SH-SY5Y (cell line): ENCODE data around the gene ATXN7.

ENCODE experiments used
- GATA2 ChIP-seq: IDR thresholded peaks from 2 replicates; pipeline ENCODE4 v1.6.1; 2011; ENCODE audit warnings: mild to moderate bottlenecking, low read depth, low read length
- GATA3 ChIP-seq: IDR thresholded peaks from 2 replicates; pipeline ENCODE4 v1.6.1; 2011; ENCODE audit warnings: low read depth, mild to moderate bottlenecking, low read length, moderate library complexity

ATXN7 gene

DNA sequence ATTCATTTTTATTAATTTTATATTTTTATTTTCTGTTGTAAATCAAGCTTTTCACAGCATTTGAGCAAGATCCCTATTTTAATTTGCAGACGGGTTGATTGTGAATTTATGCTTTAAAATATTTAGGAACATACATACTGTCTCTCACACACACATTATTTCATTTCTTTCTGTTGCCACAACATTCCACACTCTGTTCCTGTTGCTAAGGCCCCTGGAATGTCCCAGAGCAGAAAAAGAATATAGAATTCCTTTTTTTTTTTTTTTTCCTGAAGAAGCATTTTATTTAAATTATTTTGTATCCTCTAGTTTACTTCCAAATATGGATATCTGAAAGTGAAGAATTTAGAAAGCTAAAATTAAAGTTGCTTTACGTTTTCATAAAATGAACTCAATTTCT, 85.3 kb downstream of the ATXN7 start:
- TF ChIP-seq GATA3, result no peak
- no peak for TF ChIP-seq GATA2

DNA sequence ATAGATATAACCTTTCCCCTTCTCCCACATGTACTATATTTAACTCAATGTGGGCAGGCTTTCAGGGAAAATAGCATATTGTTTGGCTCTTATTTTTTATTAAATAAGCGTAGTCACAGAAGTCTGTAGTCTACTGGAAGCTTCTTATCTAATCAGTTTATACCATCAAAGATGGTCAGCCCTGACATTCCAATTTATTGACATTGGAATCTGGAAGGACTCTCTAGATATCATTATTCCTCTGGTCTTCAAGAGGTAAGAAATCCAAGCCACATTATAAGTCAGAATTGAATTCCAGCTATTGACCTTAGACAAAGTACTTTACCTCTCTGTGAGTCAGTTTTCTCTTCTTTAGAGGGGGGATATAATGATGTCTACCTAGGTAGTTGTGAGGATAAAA, 87.0 kb downstream of the ATXN7 start:
- TF ChIP-seq GATA2, result no peak
- no peak for TF ChIP-seq GATA3

- TF ChIP-seq GATA2 (no peak), GATA3 (no peak)
Measured at GRCh38 chr3:63951492-63952247, 88.0 kb downstream of the ATXN7 start.

- TF ChIP-seq GATA2, result no peak
- TF ChIP-seq GATA3, result no peak
Measured at GRCh38 chr3:63952248-63952594, 88.6 kb downstream of the ATXN7 start.

- TF ChIP-seq GATA2, result no peak
- no peak for TF ChIP-seq GATA3
Measured at GRCh38 chr3:63954182-63954581, 90.5 kb downstream of the ATXN7 start.

DNA sequence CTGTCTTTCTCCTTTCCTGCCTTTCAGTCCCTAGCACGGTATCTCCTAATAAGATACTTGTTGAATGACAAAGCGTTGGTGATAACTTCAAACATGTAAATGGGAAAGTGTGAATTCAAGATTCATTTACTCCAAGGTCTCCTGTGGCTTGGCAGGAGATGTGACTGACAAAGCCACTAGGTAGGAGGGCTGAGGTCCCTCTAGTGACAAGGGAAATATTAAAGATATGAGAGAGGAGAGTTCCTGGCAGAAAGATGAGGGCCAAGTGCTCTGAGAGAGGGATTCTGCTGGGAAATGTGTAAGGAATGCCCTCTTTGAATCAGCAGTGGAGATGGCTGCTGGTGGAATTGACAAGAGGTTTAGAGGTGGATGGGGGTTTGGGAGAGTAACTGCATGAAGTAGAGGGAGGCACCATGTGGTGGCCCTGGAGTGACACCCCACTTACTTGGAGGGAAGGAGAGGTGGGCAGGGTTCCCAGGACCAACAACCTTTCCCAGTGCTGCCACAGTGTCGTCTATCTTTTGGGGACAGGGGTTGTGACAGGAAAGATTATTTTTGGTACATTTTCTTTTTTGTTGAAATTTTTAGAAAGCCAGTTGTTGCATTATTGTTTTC, 91.5 kb downstream of the ATXN7 start:
- no peak for TF ChIP-seq GATA2
- TF ChIP-seq GATA3, result no peak

DNA sequence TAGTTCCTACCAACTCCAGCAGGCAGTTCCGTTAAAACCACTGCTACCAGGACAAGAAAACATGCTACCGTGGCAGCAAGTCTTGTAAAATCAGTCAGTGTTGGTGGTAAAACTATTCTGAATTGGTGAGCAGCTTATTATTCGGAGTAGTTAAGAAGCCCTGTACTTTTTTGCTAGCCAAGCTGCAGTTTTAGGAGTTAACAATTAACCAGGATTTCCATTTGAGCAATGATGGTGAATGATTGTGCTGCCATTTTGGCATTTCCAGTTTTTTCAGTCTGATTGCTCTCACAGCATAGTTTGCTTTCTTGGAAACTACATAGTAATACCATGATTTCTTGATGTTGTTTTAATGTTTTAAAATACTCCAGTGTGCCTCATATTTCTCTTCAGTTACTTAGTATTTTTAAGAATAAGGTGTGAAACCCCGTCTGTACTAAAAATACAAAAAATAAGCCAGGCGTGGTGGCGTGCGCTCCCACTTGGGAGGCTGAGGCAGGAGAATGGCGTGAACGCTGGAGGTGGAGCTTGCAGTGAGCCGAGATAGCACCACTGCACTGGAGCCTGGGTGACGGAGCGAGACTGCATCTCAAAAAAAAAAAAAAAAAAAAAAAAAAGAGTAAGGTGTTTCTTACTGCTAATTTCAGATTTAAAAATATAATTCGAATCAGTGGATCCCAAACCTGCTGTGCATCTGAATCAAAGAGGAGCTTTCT, 92.3 kb downstream of the ATXN7 start:
- TF ChIP-seq GATA2, result no peak
- TF ChIP-seq GATA3, result no peak

- TF ChIP-seq GATA3 (no peak), GATA2 (no peak)
Measured at GRCh38 chr3:63959146-63959545, 95.5 kb downstream of the ATXN7 start.

DNA sequence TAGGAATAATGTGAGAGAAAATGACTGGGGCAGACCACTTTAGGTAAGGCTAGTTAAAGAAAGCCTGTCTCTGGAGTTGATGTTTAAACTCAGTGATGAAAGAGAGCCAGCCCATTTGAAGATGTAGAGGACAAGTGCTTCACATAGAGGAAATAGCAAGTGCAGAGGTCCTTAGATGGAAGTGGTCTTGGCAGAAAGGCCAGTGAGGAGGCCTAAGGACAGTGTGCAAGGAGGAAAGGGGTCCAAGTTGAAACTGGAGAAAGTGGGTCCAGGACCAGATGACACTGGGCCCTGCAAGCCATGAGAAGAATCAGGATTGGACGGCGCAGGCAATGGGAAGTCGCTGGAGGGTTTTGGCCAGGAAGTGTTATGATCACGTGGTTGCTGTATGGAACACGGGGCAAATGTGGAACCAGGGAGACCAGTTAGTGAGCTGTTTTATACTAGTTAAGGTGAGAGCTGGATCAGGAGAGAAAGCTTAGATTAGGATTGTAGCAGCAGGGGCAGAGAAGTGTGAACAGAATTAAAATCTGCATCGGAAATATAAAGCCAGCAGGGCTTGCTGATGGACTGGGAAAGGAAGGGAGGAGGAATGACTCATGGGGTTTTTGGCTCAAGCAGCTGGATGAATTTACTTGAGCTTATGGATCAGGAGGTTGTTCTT, 96.5 kb downstream of the ATXN7 start:
- TF ChIP-seq GATA2 (no peak), GATA3 (no peak)

DNA sequence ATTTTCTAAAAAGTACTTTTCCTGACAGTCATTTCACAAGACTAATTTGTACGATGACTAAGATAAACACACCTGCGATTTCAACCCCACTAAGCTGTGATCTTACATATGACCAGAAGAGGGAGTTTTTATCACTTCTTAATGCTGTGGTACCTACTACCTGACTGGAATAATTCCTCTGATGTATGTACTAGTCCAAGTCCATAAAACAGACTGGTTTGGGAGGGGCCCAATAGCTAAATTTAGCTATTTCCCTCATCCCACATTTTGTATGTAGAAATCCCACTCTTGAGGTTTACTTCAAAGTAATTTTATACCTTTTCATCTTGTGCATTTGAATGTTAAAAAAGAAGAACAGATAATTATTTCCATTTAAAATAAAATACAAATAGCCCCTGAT, 98.2 kb downstream of the ATXN7 start:
- no peak for TF ChIP-seq GATA2

GRCh38 chr3:63963496-63963895, 99.8 kb downstream of the ATXN7 start:
- TF ChIP-seq GATA2, result no peak
- no peak for TF ChIP-seq GATA3

GRCh38 chr3:63964681-63965485, 101.2 kb downstream of the ATXN7 start:
- no peak for TF ChIP-seq GATA3
- peak; percentile 16; the same call in 1 of the 2 replicates for TF ChIP-seq GATA2

- TF ChIP-seq GATA2 (no peak), GATA3 (no peak)
Measured at GRCh38 chr3:63966007-63966406, 102.3 kb downstream of the ATXN7 start.

DNA sequence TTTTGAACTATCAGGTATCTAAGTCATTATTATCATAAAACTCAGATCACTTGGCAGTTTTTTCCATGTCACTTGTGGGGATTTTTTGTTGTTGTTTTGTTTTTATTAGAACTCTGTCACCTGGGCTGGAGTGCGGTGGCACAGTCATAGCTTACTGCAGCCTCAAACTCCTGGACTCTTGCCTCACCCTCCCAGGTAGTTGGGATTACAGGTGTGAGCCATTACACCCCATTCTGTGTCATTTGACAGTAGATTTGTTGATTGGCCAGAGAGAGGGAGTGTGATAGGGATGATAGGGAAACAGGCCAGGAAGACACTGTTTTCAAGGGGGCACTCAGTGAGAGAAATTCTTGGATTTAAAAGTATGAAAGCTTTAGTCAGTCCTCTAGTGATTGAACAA, 103.2 kb downstream of the ATXN7 start:
- TF ChIP-seq GATA3, result no peak
- no peak for TF ChIP-seq GATA2
